ENCODE measurements around the gene LCP2.

Gene LCP2

DNA sequence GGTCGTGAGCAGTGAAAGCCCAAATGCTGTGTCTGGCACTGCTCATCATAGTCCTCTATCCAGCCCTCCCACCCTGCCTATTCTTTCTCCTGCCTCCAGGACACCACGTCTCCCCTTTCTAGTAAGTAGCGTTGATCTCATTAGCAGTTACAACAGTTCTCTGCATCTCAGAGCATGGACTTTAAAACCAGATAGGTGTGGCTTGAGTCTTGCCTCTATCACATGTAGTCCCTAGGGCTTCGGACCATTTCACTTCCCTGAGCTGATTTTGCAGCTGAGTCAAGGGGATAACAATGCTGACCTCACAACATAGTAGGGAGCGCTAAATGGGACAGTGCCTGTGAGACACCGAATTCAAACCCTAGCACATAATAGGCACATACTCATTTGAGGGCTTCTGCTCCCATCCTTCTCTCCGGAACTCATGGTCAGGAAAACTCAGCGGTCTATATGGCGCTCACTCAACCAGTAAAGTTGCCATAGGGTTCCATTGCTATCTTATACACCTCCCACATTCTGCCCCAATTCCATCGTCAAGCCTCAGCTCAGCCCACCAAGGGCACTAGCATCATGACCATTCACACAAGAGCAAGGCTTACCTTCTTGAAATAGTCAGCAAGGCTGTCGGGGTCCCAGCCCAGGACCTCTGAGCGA lies 515 bp downstream of the LCP2 start:
- DNase-seq: no peak

DNA sequence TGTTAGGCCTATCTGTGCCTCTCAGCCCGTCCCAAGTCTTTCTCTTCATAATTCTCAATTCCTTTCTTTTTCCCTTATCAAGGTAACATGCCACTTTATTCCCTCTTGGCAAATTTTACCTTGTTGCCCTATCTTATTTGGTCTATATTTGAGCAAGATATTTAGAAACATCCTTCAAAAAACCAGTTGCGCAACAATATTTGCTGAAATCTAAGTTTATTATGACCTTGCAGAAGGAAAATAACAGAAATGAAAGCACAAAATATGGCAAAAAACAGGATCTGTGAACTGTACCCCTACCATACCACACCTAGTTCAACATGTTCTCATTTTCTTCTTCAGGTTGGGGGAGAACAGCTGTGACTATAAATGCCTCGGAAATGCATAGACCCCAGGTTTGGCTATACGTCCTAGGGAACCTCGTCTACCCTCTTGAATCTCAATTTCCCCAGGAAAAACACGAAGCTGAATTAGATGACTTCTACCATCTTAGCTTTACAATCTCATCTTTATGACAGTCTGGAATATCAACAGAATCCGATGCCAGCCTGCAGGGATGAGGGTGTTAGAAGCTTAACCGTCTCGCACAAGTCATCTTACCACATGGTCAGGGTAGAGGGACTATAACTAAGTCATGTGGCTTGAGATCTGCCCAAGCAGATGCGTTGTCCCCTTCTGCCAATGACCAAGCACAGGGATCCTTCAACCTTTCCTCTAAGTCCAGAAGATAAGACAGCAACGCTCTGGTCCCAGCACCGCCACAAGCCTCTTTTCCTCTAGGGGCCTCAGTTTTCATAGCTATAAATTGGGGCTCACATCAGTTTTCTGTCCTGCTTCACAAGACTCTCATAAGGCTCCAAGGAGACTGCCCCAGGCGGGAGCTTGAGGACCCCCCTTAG lies 1.3 kb downstream of the LCP2 start:
- DNase-seq: no peak

GRCh38 chr5:170294556-170294955 lies 3.0 kb downstream of the LCP2 start:
- DNase-seq: no peak

DNA sequence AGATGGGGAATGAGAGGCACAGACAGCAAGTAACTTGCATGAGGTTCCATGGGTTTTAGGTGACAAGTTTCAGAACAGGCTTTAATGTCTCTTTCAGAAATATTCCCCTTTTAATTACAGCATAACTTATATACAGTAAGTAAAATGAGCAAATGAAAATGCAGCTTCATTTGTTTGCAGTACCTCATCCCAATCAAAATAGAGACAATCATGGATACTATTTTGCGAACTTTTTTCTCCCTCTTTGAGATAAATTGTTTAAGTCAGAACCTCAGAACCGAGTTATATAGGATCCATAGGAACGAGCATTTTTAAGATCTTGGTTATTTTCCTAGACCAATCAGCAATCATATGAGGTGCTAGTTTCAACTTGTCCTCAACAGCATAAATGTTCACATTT lies 3.5 kb downstream of the LCP2 start:
- no peak for DNase-seq

GRCh38 chr5:170293273-170293672 lies 4.3 kb downstream of the LCP2 start:
- DNase-seq: peak in 12 of 56 donors; percentile 7 to 46 (median 30)

- DNase-seq: no peak
These were observed 5.1 kb downstream of the LCP2 start for GRCh38 chr5:170292179-170293104.

- DNase-seq: no peak
These were observed 7.1 kb downstream of the LCP2 start for GRCh38 chr5:170290498-170290897.

DNA sequence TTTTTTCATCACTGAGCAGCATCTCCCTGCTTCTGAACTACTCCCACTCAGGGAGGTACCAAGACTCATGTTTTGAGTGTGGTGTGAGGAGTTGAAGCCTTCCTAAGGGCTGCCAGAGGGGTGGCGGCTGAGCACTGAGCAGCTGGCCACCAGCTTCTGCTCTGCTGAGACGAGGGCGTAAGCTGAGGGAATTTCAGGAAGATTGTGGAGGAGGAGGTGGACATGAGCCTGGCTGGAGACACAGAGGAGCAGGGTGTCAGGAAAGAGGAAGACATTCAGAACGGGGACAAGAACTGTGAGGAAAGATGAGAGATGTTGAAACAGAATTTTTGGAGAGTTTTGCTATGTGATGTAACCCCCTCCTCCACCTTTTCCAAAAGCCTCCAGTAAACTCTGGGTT lies 7.8 kb downstream of the LCP2 start:
- no peak for DNase-seq

DNA sequence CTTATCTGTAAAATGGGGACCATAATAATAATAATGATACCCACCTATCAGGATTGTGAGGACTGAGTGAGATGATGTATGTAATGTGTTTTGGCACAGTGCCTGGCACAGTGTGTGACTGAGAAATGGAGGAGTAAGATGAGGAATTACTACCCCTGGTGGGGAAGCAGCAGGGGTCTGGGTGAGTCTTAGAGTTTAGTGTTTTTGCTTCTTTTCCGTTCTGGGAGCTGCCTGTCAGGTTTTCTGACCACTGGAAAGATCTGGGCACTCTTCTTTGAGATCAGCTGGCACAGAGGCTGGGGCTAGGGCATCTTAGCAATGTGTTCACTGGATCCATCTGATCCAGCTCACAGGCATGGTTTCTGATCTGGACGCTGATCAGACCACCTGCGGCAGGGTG lies 8.5 kb downstream of the LCP2 start:
- no peak for DNase-seq

GRCh38 chr5:170288551-170288950 lies 9.0 kb downstream of the LCP2 start:
- no peak for DNase-seq

- no peak for DNase-seq
These were observed 9.4 kb downstream of the LCP2 start for GRCh38 chr5:170288151-170288550.

- no peak for DNase-seq
These were observed 10.0 kb downstream of the LCP2 start for GRCh38 chr5:170287532-170287931.

GRCh38 chr5:170286386-170286925 lies 11.1 kb downstream of the LCP2 start:
- DNase-seq: no peak

- DNase-seq: no peak
These were observed 12.4 kb downstream of the LCP2 start for GRCh38 chr5:170285181-170285580.

- no peak for DNase-seq
These were observed 13.3 kb downstream of the LCP2 start for GRCh38 chr5:170284231-170284630.

GRCh38 chr5:170283296-170283695 lies 14.3 kb downstream of the LCP2 start:
- no peak for DNase-seq

DNA sequence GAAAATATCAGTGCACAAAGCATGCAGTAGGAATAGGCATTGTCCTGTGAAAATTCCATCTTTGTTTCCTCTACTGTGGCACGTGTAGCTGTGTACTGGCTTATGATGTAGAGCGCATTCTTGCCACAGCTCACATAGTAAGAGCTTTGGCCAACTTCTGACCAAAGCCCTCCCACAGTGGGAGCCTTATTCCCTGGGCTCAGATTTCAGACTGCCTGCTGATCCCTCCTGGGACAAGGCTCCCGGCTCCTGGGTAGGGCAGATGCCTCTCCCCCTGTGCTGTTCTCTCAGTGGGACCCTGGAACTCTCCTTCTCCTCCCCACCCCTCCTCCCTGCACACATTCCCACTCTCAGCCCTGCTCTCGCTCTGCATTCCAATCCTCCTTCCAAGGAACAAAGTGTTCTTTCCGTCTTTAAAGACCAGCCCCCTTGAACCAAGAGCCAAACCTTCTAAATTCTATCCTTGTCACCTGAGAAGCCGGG lies 17.5 kb downstream of the LCP2 start:
- DNase-seq: no peak

- no peak for DNase-seq
These were observed 18.1 kb downstream of the LCP2 start for GRCh38 chr5:170279459-170279817.

GRCh38 chr5:170278611-170279458 lies 18.7 kb downstream of the LCP2 start:
- peak in 6 of 56 donors; percentile 5 to 35 (median 18) for DNase-seq

- DNase-seq: no peak
These were observed 19.7 kb downstream of the LCP2 start for GRCh38 chr5:170277867-170278281.
